CD4-positive, alpha-beta memory T cell (primary cell): ENCODE results near the gene MYL11. TPM values are rescaled to one million over a fixed set of nuclear protein-coding genes. Genes with fewer than 3 reads are reported as not detected.

Experiments used
- CTCF ChIA-PET: fragments of 350-600 bp; sonication (Branson Sonifier 250); formaldehyde crosslinking; loops from one replicate; lab custom pipeline; 2021; ENCODE audit warnings: inconsistent platforms; ENCODE audit not compliant: partially characterized antibody; lab: Charles Lee
- POLR2A ChIA-PET: fragments of 350-600 bp; sonication (Branson Sonifier 250); formaldehyde crosslinking; loops from one replicate; lab custom pipeline; 2021; ENCODE audit not compliant: partially characterized antibody; lab: Charles Lee
- DNase-seq, 5 donors: peaks; one replicate each; pipeline versions ENCODE4 v3.0.0 to v3.0.0-alpha.2; 2020 to 2022; ENCODE audit warnings: mixed read lengths in 1 of 5
- H3K27ac ChIP-seq: one replicate; pipeline ENCODE4 v1.7.0; 2013; ENCODE audit warnings: low read depth, low read length
- H3K27me3 ChIP-seq: 2 replicates; pipeline ENCODE4 v1.7.0; 2013; ENCODE audit warnings: mild to moderate bottlenecking, low read length, moderate library complexity; ENCODE audit not compliant: insufficient read depth
- H3K36me3 ChIP-seq: 2 replicates; pipeline ENCODE4 v1.7.0; 2013; ENCODE audit warnings: mild to moderate bottlenecking, low read length, moderate library complexity; ENCODE audit not compliant: insufficient read depth
- H3K4me1 ChIP-seq: 2 replicates; pipeline ENCODE4 v1.7.0; 2013; ENCODE audit warnings: mild to moderate bottlenecking, low read length, moderate library complexity; ENCODE audit not compliant: insufficient read depth
- H3K4me3 ChIP-seq, 2 donors: one replicate each; pipeline ENCODE4 v1.7.0; 2013; ENCODE audit warnings: low read length in 2 of 2, mild to moderate bottlenecking in 1 of 2
- H3K9me3 ChIP-seq, 2 donors: one replicate each; pipeline ENCODE4 v1.7.0; 2013; ENCODE audit warnings: low read length in 2 of 2, control low read depth in 1 of 2; ENCODE audit not compliant: control insufficient read depth in 1 of 2
- H3K27ac Mint-ChIP-seq, 7 donors: one replicate each; pipeline ENCODE4 v1.8.0; 2020 to 2021; ENCODE audit warnings: mixed read lengths in 7 of 7, mild to moderate bottlenecking in 6 of 7, inconsistent platforms in 3 of 7, moderate library complexity in 3 of 7
- H3K27me3 Mint-ChIP-seq, 2 donors: one replicate each; pipeline ENCODE4 v1.8.0; 2020 to 2021; ENCODE audit warnings: mixed read lengths in 2 of 2
- H3K36me3 Mint-ChIP-seq, 2 donors: one replicate each; pipeline ENCODE4 v1.8.0; 2020 to 2021; ENCODE audit warnings: mixed read lengths in 2 of 2, inconsistent platforms in 1 of 2, mild to moderate bottlenecking in 1 of 2
- H3K4me1 Mint-ChIP-seq, 4 donors: one replicate each; pipeline ENCODE4 v1.8.0; 2020 to 2021; ENCODE audit warnings: mixed read lengths in 4 of 4, mild to moderate bottlenecking in 1 of 4
- H3K4me3 Mint-ChIP-seq, 8 donors: one replicate each; pipeline ENCODE4 v1.8.0; 2020 to 2021; ENCODE audit warnings: mixed read lengths in 8 of 8, mild to moderate bottlenecking in 7 of 8, moderate library complexity in 6 of 8, inconsistent platforms in 3 of 8
- H3K9me3 Mint-ChIP-seq, 8 donors: one replicate each; pipeline ENCODE4 v1.8.0; 2020 to 2021; ENCODE audit warnings: mixed read lengths in 8 of 8, mild to moderate bottlenecking in 5 of 8, inconsistent platforms in 3 of 8, moderate library complexity in 1 of 8
- intact Hi-C: fragments of 100-400 bp; cut with micrococcal nuclease; formaldehyde crosslinking; loops from one replicate; pipeline ENCODE4 v1.15.1; 2023
- polyA plus RNA-seq, 2 donors: library from polyadenylated mRNA; unstranded; fragments of 300-500 nt; fragmentation: Illumina TruSeq; gene quantifications; one replicate each; pipeline ENCODE4 v1.2.3, GENCODE V29; 2021
- total RNA-seq, 2 experiments: library from RNA; stranded (reverse); gene quantifications; one replicate each; pipeline ENCODE4 v1.2.3, GENCODE V29; 2021

Gene MYL11
- total and polyA plus RNA-seq, 4 experiments from 2014 or later, result 1.1 to 1.3 TPM; not detected in 2

- no peak for DNase-seq
- ChIA-PET POLR2A (interaction anchor here (1.9 to 7.2 kb wide), 8 partner anchors 12 to 76 kb away, joined by 7 to 59 read pairs (median 19); partner anchors contain the start of genes DCTPP1, SEPTIN1, TBC1D10B and ZNF48), CTCF (interaction anchor here (1.5 to 3.0 kb wide), 2 partner anchors 17 to 56 kb away, joined by 7 to 8 read pairs; no protein-coding TSS in a partner anchor)
- Mint-ChIP-seq H3K27ac (peak overlapping the region in 6 of 7 donors; percentile 41 to 99 (median 62)), H3K4me3 (peak overlapping the region; percentile 90 to 98 (median 96)), H3K9me3 (no peaks in the 10 kb centered on the region), H3K4me1 (peaks cover 15 to 47% (median 27%) of the 10 kb centered on the region in 4 donors), H3K27me3 (no peaks in the 10 kb centered on the region), H3K36me3 (peaks cover 18 to 70% of the 10 kb centered on the region in 2 donors)
- intact Hi-C loops, result loop anchor here (2.0 kb wide), 2 partner anchors 19 to 25 kb away; no protein-coding TSS in a partner anchor
- Histone ChIP-seq H3K36me3 (peaks cover 37% of the 10 kb centered on the region), H3K27ac (peak overlapping the region; percentile 95), H3K4me1 (peaks cover 32% of the 10 kb centered on the region), H3K27me3 (no peaks in the 10 kb centered on the region), H3K9me3 (no peaks in the 10 kb centered on the region), H3K4me3 (peak overlapping the region in 1 of 2 donors; percentile 98)
These were observed 21.0 kb upstream of the MYL11 start for GRCh38 chr16:30353438-30354129.

GRCh38 chr16:30354423-30355143, 20.0 kb upstream of the MYL11 start:
- H3K27me3 Mint-ChIP-seq, result no peaks in the 10 kb centered on the region
- Histone ChIP-seq H3K36me3 (peaks cover 45% of the 10 kb centered on the region), H3K4me3 (peak overlapping the region; percentile 94 to 98), H3K9me3 (no peaks in the 10 kb centered on the region), H3K27me3 (no peaks in the 10 kb centered on the region), H3K27ac (peak overlapping the region; percentile 95), H3K4me1 (peaks cover 32% of the 10 kb centered on the region)
- ChIA-PET POLR2A (interaction anchor here (0.8 to 7.2 kb wide), 11 partner anchors 8 to 278 kb away, joined by 3 to 59 read pairs (median 11); partner anchors contain the start of genes DCTPP1, SEPTIN1, TBC1D10B and ZNF48), CTCF (interaction anchor here (0.8 to 3.0 kb wide), 3 partner anchors 10 to 55 kb away, joined by 3 to 8 read pairs (median 7); no protein-coding TSS in a partner anchor)
- DNase-seq, result peak in 1 of 5 donors; percentile 50
- H3K4me3 Mint-ChIP-seq, result peak overlapping the region; percentile 90 to 98 (median 96)
- H3K9me3 Mint-ChIP-seq, result no peaks in the 10 kb centered on the region
- intact Hi-C loops, result loop anchor here (1.0 to 2.0 kb wide), 4 partner anchors 16 to 41 kb away; partner anchors contain the start of genes TBC1D10B and ZNF48
- peaks cover 15 to 47% (median 27%) of the 10 kb centered on the region in 4 donors for H3K4me1 Mint-ChIP-seq
- H3K36me3 Mint-ChIP-seq, result peaks cover 18 to 72% of the 10 kb centered on the region in 2 donors
- peak overlapping the region; percentile 96 to 99 (median 98) for H3K27ac Mint-ChIP-seq

- DNase-seq, result peak; percentile 84 to 87 (median 86)
- peak within 1 kb of the TSS; percentile 90 to 98 (median 96) for H3K4me3 Mint-ChIP-seq
- H3K27ac Mint-ChIP-seq, result peak within 1 kb of the TSS; percentile 96 to 99 (median 98)
- peak within 1 kb of the TSS; percentile 95 for H3K27ac ChIP-seq
- H3K27me3 Mint-ChIP-seq, result no peaks in the 10 kb centered on the region
- ChIA-PET CTCF (interaction anchor here (0.8 to 3.0 kb wide), 2 partner anchors 10 to 16 kb away, joined by 3 to 7 read pairs; no protein-coding TSS in a partner anchor), POLR2A (interaction anchor here (0.8 to 7.2 kb wide), 12 partner anchors 8 to 291 kb away, joined by 3 to 59 read pairs (median 9); partner anchors contain the start of genes ALDOA, DCTPP1, SEPTIN1 and TBC1D10B)
- peaks cover 32% of the 10 kb centered on the region for H3K4me1 ChIP-seq
- H3K4me3 ChIP-seq, result peak within 1 kb of the TSS; percentile 94 to 98
- no peaks in the 10 kb centered on the region for H3K9me3 Mint-ChIP-seq
- H3K36me3 Mint-ChIP-seq, result peaks cover 18 to 71% of the 10 kb centered on the region in 2 donors
- no peaks in the 10 kb centered on the region for H3K27me3 ChIP-seq
- H3K9me3 ChIP-seq, result no peaks in the 10 kb centered on the region
- peaks cover 49% of the 10 kb centered on the region for H3K36me3 ChIP-seq
- H3K4me1 Mint-ChIP-seq, result peaks cover 13 to 46% (median 26%) of the 10 kb centered on the region in 4 donors
- intact Hi-C loops, result loop anchor here (1.0 to 2.0 kb wide), 4 partner anchors 15 to 40 kb away; partner anchors contain the start of genes TBC1D10B and ZNF48
These were observed 19.3 kb upstream of the MYL11 start, which contains the start of gene CD2BP2 for GRCh38 chr16:30355144-30355953. Gene CD2BP2, minus strand, starts transcription at chr16:30355308. Its CDS starts 627 bp downstream, at chr16:30354681.

GRCh38 chr16:30355954-30356308, 18.7 kb upstream of the MYL11 start:
- peaks cover 48% of the 10 kb centered on the region for H3K36me3 ChIP-seq
- H3K9me3 Mint-ChIP-seq, result no peaks in the 10 kb centered on the region

GRCh38 chr16:30356401-30357084, 18.1 kb upstream of the MYL11 start:
- peaks cover 42% of the 10 kb centered on the region for H3K36me3 ChIP-seq
- intact Hi-C loops, result no loop called here

More at GRCh38 chr16:30355954-30356308, 18.7 kb upstream of the MYL11 start:
- peaks cover 13 to 42% (median 24%) of the 10 kb centered on the region in 4 donors for H3K4me1 Mint-ChIP-seq
- peak overlapping the region; percentile 90 to 98 (median 96) for H3K4me3 Mint-ChIP-seq
- ChIA-PET POLR2A (interaction anchor here (1.5 to 7.2 kb wide), 10 partner anchors 9 to 291 kb away, joined by 3 to 59 read pairs (median 9); partner anchors contain the start of genes ALDOA, DCTPP1, SEPTIN1 and TBC1D10B), CTCF (interaction anchor here (3.0 kb wide), 2 partner anchors 15 to 53 kb away, joined by 7 to 13 read pairs; no protein-coding TSS in a partner anchor)
- Histone ChIP-seq H3K27ac (peak overlapping the region; percentile 95), H3K4me1 (peaks cover 32% of the 10 kb centered on the region), H3K4me3 (peak overlapping the region; percentile 94 to 98), H3K27me3 (no peaks in the 10 kb centered on the region), H3K9me3 (no peaks in the 10 kb centered on the region)
- intact Hi-C loops, result loop anchor here (1.0 to 2.0 kb wide), 4 partner anchors 14 to 39 kb away; partner anchors contain the start of genes TBC1D10B and ZNF48
- DNase-seq, result no peak
- H3K36me3 Mint-ChIP-seq, result peaks cover 16 to 69% of the 10 kb centered on the region in 2 donors
- H3K27ac Mint-ChIP-seq, result peak overlapping the region; percentile 96 to 99 (median 98)
- no peaks in the 10 kb centered on the region for H3K27me3 Mint-ChIP-seq

More at GRCh38 chr16:30356401-30357084, 18.1 kb upstream of the MYL11 start:
- H3K4me3 ChIP-seq, result no peak overlapping the region
- H3K9me3 Mint-ChIP-seq, result no peaks in the 10 kb centered on the region
- no peaks in the 10 kb centered on the region for H3K27me3 Mint-ChIP-seq
- H3K27me3 ChIP-seq, result no peaks in the 10 kb centered on the region
- CTCF ChIA-PET, result interaction anchor here (3.0 kb wide), 1 partner anchor 53 kb away, joined by 13 read pairs; no protein-coding TSS in a partner anchor
- POLR2A ChIA-PET, result interaction anchor here (0.6 to 7.2 kb wide), 9 partner anchors 10 to 292 kb away, joined by 3 to 59 read pairs (median 7); partner anchors contain the start of genes ALDOA, SEPTIN1, TBC1D10B and TBX6
- no peaks in the 10 kb centered on the region for H3K9me3 ChIP-seq
- peaks cover 15 to 42% (median 24%) of the 10 kb centered on the region in 4 donors for H3K4me1 Mint-ChIP-seq
- peak overlapping the region; percentile 90 to 98 (median 96) for H3K4me3 Mint-ChIP-seq
- peak overlapping the region; percentile 95 for H3K27ac ChIP-seq
- H3K36me3 Mint-ChIP-seq, result peaks cover 12 to 67% of the 10 kb centered on the region in 2 donors
- DNase-seq, result peak in 2 of 5 donors; percentile 18 to 43
- peak overlapping the region; percentile 96 to 99 (median 98) for H3K27ac Mint-ChIP-seq
- peaks cover 32% of the 10 kb centered on the region for H3K4me1 ChIP-seq
